HEK293 (cell line): ENCODE results near the gene HIGD2A.

ENCODE experiments used
- CTCF ChIA-PET: fragments of 350-600 bp; formaldehyde crosslinking; extraction: SDS; loops from one replicate; lab custom pipeline; 2021; ENCODE audit warnings: antibody characterized with exemption; lab: Yijun Ruan, JAX
- POLR2A ChIA-PET: fragments of 300-600 bp; formaldehyde crosslinking; extraction: SDS; loops from one replicate; lab custom pipeline; 2020; ENCODE audit warnings: antibody characterized with exemption, inconsistent platforms; lab: Yijun Ruan, JAX
- H3K27ac ChIP-seq: fragments of 200-500 bp; sonication (Bioruptor generic); 2 replicates; pipeline ENCODE4 v1.5.1; 2014; ENCODE audit warnings: low read depth, low read length, control low read depth, inconsistent platforms; ENCODE audit errors: extremely low read depth
- H3K36me3 ChIP-seq, 2 experiments: fragments of 200-500 bp in 1 of 2; sonication (Bioruptor generic) in 1 of 2; 1 replicate in 1 of 2; 2 replicates in 1 of 2; pipeline ENCODE4 v1.5.1; 2014 to 2017; ENCODE audit warnings: inconsistent platforms in 2 of 2, low read length in 2 of 2; ENCODE audit not compliant: control insufficient read depth in 2 of 2, insufficient read depth in 1 of 2
- H3K4me1 ChIP-seq: fragments of 200-500 bp; sonication (Bioruptor generic); 2 replicates; pipeline ENCODE4 v1.5.1; 2014; ENCODE audit warnings: mild to moderate bottlenecking, low read length, inconsistent platforms; ENCODE audit not compliant: control insufficient read depth, insufficient read depth
- H3K4me3 ChIP-seq: 2 replicates; pipeline ENCODE4 v1.5.1; 2011; ENCODE audit warnings: low read depth, mild to moderate bottlenecking, control low read depth, low read length, moderate library complexity
- H3K9me3 ChIP-seq: fragments of 200-500 bp; sonication (Bioruptor generic); 2 replicates; pipeline ENCODE4 v1.5.1; 2014; ENCODE audit warnings: low read depth, low read length, inconsistent platforms; ENCODE audit not compliant: control insufficient read depth, insufficient read depth
- GLIS1 ChIP-seq: fragments of 450-650 bp; formaldehyde crosslinking; IDR thresholded peaks from 2 replicates; pipeline ENCODE4 v1.5.1; 2016; ENCODE audit warnings: missing biosample characterization, missing genetic modification characterization
- KLF16 ChIP-seq: fragments of 450-650 bp; formaldehyde crosslinking; IDR thresholded peaks from 2 replicates; pipeline ENCODE4 v1.5.1; 2017; ENCODE audit warnings: missing biosample characterization, missing genetic modification characterization
- PRDM1 ChIP-seq: fragments of 450-650 bp; formaldehyde crosslinking; IDR thresholded peaks from 2 replicates; pipeline ENCODE4; 2016; ENCODE audit warnings: missing biosample characterization, missing genetic modification characterization
- PRDM6 ChIP-seq: fragments of 450-650 bp; formaldehyde crosslinking; IDR thresholded peaks from 2 replicates; pipeline ENCODE4 v1.5.1; 2017; ENCODE audit warnings: missing biosample characterization, missing genetic modification characterization
- SETDB1 ChIP-seq: IDR thresholded peaks from one replicate; pipeline ENCODE4 v1.6.1; 2017; ENCODE audit warnings: mild to moderate bottlenecking, low read length, moderate library complexity, mixed read lengths; ENCODE audit not compliant: insufficient read length
- ZNF174 ChIP-seq: fragments of 450-650 bp; formaldehyde crosslinking; IDR thresholded peaks from 2 replicates; pipeline ENCODE4 v1.5.0; 2017; ENCODE audit warnings: missing biosample characterization, mild to moderate bottlenecking, missing genetic modification characterization
- ZNF18 ChIP-seq: fragments of 450-650 bp; formaldehyde crosslinking; IDR thresholded peaks from 2 replicates; pipeline ENCODE4 v1.5.1; 2016; ENCODE audit warnings: missing biosample characterization, missing genetic modification characterization
- ZNF639 ChIP-seq: fragments of 450-650 bp; formaldehyde crosslinking; IDR thresholded peaks from 2 replicates; pipeline ENCODE4 v1.5.1; 2016; ENCODE audit warnings: missing biosample characterization, missing genetic modification characterization
- ZSCAN30 ChIP-seq: fragments of 450-650 bp; IDR thresholded peaks from 2 replicates; pipeline ENCODE4 v1.5.1; 2018; ENCODE audit warnings: missing biosample characterization, mild to moderate bottlenecking, missing genetic modification characterization, moderate library complexity
- TF ChIP-seq, protein P1 (sequence below): fragments of 450-650 bp; formaldehyde crosslinking; conservative IDR thresholded peaks from 2 replicates; pipeline ENCODE4 v1.5.1; 2016; ENCODE audit warnings: low read depth, missing biosample characterization, missing genetic modification characterization

HIGD2A gene

GRCh38 chr5:176352116-176352878, 36.3 kb upstream of the HIGD2A start (continued):
- TF ChIP-seq, protein P1, sequence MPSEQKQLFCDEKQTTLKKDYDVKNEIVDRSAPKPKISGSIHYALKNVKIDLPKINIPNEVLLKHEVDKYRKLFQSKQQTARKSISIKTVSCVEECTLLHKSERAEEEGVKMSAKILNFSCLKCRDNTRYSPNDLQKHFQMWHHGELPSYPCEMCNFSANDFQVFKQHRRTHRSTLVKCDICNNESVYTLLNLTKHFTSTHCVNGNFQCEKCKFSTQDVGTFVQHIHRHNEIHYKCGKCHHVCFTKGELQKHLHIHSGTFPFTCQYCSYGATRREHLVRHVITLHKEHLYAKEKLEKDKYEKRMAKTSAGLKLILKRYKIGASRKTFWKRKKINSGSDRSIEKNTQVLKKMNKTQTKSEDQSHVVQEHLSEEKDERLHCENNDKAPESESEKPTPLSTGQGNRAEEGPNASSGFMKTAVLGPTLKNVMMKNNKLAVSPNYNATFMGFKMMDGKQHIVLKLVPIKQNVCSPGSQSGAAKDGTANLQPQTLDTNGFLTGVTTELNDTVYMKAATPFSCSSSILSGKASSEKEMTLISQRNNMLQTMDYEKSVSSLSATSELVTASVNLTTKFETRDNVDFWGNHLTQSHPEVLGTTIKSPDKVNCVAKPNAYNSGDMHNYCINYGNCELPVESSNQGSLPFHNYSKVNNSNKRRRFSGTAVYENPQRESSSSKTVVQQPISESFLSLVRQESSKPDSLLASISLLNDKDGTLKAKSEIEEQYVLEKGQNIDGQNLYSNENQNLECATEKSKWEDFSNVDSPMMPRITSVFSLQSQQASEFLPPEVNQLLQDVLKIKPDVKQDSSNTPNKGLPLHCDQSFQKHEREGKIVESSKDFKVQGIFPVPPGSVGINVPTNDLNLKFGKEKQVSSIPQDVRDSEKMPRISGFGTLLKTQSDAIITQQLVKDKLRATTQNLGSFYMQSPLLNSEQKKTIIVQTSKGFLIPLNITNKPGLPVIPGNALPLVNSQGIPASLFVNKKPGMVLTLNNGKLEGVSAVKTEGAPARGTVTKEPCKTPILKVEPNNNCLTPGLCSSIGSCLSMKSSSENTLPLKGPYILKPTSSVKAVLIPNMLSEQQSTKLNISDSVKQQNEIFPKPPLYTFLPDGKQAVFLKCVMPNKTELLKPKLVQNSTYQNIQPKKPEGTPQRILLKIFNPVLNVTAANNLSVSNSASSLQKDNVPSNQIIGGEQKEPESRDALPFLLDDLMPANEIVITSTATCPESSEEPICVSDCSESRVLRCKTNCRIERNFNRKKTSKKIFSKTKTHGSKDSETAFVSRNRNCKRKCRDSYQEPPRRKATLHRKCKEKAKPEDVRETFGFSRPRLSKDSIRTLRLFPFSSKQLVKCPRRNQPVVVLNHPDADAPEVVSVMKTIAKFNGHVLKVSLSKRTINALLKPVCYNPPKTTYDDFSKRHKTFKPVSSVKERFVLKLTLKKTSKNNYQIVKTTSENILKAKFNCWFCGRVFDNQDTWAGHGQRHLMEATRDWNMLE (tag by site-specific recombination) = no peak
- no peak for TF ChIP-seq ZNF174 (tag by site-specific recombination)
- TF ChIP-seq PRDM6 (tag by site-specific recombination) = no peak
- no peak for TF ChIP-seq KLF16
- TF ChIP-seq ZNF18 (tag by site-specific recombination) = no peak
- no peak for TF ChIP-seq SETDB1
- no peak for TF ChIP-seq ZSCAN30
- TF ChIP-seq ZNF639 = no peak

DNA sequence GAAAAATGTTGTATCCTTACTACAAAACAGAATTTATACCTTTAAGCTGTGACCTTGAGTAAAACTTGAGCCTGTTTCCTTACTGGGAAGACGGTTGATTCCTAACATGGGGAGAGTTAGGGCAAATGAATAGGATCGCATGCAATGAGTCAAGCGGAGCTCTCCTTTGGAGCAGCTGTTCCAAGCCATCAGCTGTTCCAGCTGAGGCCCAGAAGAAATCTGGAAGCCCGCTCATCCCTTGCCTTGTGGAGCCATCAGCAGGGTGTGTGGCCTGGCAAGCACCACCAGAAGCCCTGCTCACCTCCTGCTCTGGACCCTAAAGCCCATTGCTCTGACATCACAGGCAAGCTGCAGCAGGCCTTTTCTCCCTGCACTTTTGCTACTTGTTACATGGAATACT, 35.0 kb upstream of the HIGD2A start:
- Histone ChIP-seq H3K27ac (no peak overlapping the region), H3K36me3 (peaks cover 36 to 99% of the 10 kb centered on the region in 2 experiments)
- CTCF ChIA-PET = interaction anchor here (0.6 kb wide), 1 partner anchor 307 kb away, joined by 3 read pairs; no protein-coding TSS in a partner anchor
- TF ChIP-seq GLIS1 (tag by site-specific recombination) (no peak), PRDM1 (tag by site-specific recombination) (peak; percentile 51; the same call in 1 of the 2 replicates)
- TF ChIP-seq, all 188 proteins: peak for 1
- Histone ChIP-seq H3K4me1 (no peaks in the 10 kb centered on the region; the same call in 1 of the 2 replicates), H3K9me3 (no peaks in the 10 kb centered on the region), H3K4me3 (no peak overlapping the region)
- POLR2A ChIA-PET = interaction anchor here (0.6 to 1.6 kb wide), 2 partner anchors 9 to 60 kb away, joined by 3 to 5 read pairs; no protein-coding TSS in a partner anchor
